GM23248 (cell line): ENCODE results near the gene TOR2A. TPM values are rescaled to one million over a fixed set of nuclear protein-coding genes. Genes with fewer than 3 reads are reported as not detected.

ENCODE experiments used
- DNase-seq: peaks from one replicate; pipeline ENCODE4 v3.0.0-alpha.2; 2015
- H2AFZ ChIP-seq: fragments of 200-600 bp; sonication (generic); 2 replicates; pipeline ENCODE4 v1.6.1; 2016; ENCODE audit warnings: antibody characterized with exemption
- H3F3A ChIP-seq: fragments of 200-600 bp; sonication (generic); 2 replicates; pipeline ENCODE4 v1.6.1; 2016; ENCODE audit warnings: mild to moderate bottlenecking, antibody characterized with exemption, mixed run types; ENCODE audit not compliant: insufficient read depth
- H3K27ac ChIP-seq: fragments of 200-600 bp; sonication (generic); 2 replicates; pipeline ENCODE4 v1.5.1; 2016; ENCODE audit warnings: mild to moderate bottlenecking
- H3K27me3 ChIP-seq: fragments of 200-600 bp; sonication (generic); replicated peaks from 2 replicates; pipeline ENCODE4 v1.6.1; 2016; ENCODE audit warnings: mild to moderate bottlenecking; ENCODE audit not compliant: insufficient read depth
- H3K36me3 ChIP-seq: fragments of 200-600 bp; sonication (generic); 2 replicates; pipeline ENCODE4 v1.6.1; 2016; ENCODE audit warnings: low read depth, mild to moderate bottlenecking
- H3K4me1 ChIP-seq: fragments of 200-600 bp; sonication (generic); 2 replicates; pipeline ENCODE4 v1.6.1; 2016; ENCODE audit warnings: mild to moderate bottlenecking; ENCODE audit not compliant: insufficient read depth
- H3K4me2 ChIP-seq: fragments of 200-600 bp; sonication (generic); one replicate; pipeline ENCODE4 v1.6.1; 2016; ENCODE audit warnings: mild to moderate bottlenecking; ENCODE audit not compliant: unreplicated experiment
- H3K4me3 ChIP-seq: fragments of 200-600 bp; sonication (generic); 2 replicates; pipeline ENCODE4 v1.5.1; 2016; ENCODE audit warnings: mild to moderate bottlenecking
- H3K79me2 ChIP-seq: fragments of 200-600 bp; sonication (generic); 2 replicates; pipeline ENCODE4 v1.6.1; 2016; ENCODE audit warnings: mild to moderate bottlenecking; ENCODE audit not compliant: insufficient read depth
- H3K9ac ChIP-seq: fragments of 200-600 bp; sonication (generic); 2 replicates; pipeline ENCODE4 v1.6.1; 2016; ENCODE audit warnings: mild to moderate bottlenecking
- H3K9me2 ChIP-seq: fragments of 200-600 bp; sonication (generic); 2 replicates; pipeline ENCODE4 v1.6.1; 2016; ENCODE audit warnings: mixed run types, mild to moderate bottlenecking, moderate library complexity; ENCODE audit not compliant: insufficient read depth
- H3K9me3 ChIP-seq: fragments of 200-600 bp; sonication (generic); one replicate; pipeline ENCODE4 v1.6.1; 2017; ENCODE audit warnings: low read depth
- H4K20me1 ChIP-seq: fragments of 200-600 bp; sonication (generic); 2 replicates; pipeline ENCODE4 v1.6.0; 2016; ENCODE audit not compliant: insufficient read depth
- EZH2 ChIP-seq: fragments of 200-600 bp; sonication (generic); IDR thresholded peaks from 2 replicates; pipeline ENCODE4 v1.6.1; 2018; ENCODE audit warnings: antibody characterized with exemption, mild to moderate bottlenecking; ENCODE audit not compliant: insufficient read depth, poor library complexity, severe bottlenecking
- EZH2phosphoT487 ChIP-seq: fragments of 200-600 bp; sonication (generic); IDR thresholded peaks from 2 replicates; pipeline ENCODE4 v1.6.1; 2018; ENCODE audit warnings: antibody characterized with exemption, moderate library complexity, mild to moderate bottlenecking, low read depth; ENCODE audit not compliant: insufficient read depth
- WGBS, 2 experiments: methylation state at CpG; one replicate each; pipeline ENCODE4 v1.1.6; 2015 to 2017; ENCODE audit warnings: low lambda C conversion rate in 2 of 2, low coverage in 1 of 2; ENCODE audit errors: missing lambda C conversion rate in 2 of 2; 5-methylcytosine and 5-hydroxymethylcytosine counted together
- in situ Hi-C: fragments of 300-500 bp; cut with MboI; formaldehyde crosslinking; loops from 2 replicates; pipeline ENCODE4 v1.15.0; 2020
- polyA plus RNA-seq: library from polyadenylated mRNA; unstranded; fragments of >200 nt; fragmentation: Nextera tagmentation; extraction: Ambion mirVana; gene quantifications from 2 replicates; pipeline ENCODE4 v1.2.1, GENCODE V29; 2016
- total RNA-seq: library from RNA; depleted of rRNA; stranded (reverse); fragments of >200 nt; shearing (Covaris generic); gene quantifications from 2 replicates; pipeline ENCODE4 v1.2.3, GENCODE V29; 2014

Gene TOR2A
- total and polyA plus RNA-seq, 2 experiments from 2014 or later: 9.0 to 9.2 TPM

DNA sequence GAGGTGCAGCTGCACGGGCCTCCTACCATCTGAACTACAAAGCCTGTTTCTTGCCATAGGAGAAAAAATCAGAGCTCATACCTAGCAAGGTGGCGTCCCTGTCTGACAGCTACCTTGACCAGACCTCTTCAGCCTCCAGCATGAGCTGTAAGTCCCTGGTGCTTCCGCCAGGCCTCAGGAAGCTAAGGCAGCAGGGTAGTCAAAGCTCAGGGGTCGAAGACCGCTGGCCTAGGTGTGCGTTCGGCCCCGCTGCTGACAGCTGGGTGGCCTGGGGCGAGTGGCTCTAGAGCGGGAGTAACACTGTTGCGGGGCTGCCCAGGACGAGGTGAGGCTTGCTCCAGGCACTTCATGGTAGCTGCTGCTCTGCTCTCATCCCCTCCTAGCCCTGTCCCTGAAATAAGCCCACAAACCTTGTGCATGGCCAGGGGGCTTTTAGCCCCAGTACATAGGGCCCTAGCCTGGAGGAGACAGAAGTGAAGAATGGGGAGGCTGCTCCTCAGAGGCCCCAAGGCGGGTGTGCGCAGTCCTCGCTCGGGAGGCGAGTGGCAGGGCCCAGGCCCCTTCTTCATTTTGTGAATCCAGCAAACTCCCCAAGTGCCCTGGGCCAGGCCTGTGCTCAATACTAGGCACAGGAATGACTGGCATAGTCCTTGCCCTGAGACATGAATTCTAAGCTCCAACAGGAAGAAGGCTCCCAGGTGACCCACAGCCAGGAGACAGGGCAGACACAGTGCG is 5.4 kb downstream of the TOR2A start:
- H3K27ac ChIP-seq: no peak overlapping the region
- in situ Hi-C loops: loop anchor here (10.0 kb wide), 1 partner anchor 135 kb away; no protein-coding TSS in a partner anchor
- no peak for TF ChIP-seq EZH2phosphoT487
- no peak for TF ChIP-seq EZH2

DNA sequence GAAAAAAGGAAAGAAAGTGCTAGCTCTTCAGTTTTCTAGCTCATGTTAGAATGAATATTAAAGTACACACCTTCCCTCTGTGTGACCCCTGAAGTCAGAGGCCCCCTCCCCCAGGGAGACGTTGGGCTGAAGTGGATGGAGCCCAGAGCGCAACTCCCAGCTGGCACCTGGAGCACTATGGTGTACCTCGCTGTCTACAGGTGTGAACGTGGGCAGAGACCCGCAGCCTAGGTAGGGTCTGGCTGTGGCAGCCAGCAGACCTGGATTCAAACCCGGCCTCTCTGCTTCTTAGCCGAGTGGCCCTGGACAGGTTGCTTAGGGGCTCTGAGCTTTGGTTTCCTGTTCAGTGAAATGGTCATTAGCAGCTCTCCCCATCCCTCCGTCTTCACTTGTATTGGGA is 6.3 kb downstream of the TOR2A start:
- Histone ChIP-seq H3K79me2 (0 out of 2 replicates have a peak, but pooled peaks cover 1% of the 10 kb centered on the region), H4K20me1 (no peaks in the 10 kb centered on the region), H3K4me3 (no peak overlapping the region), H3F3A (no peaks in the 10 kb centered on the region), H2AFZ (no peak overlapping the region), H3K9ac (no peak overlapping the region), H3K27ac (no peak overlapping the region), H3K36me3 (no peaks in the 10 kb centered on the region), H3K4me2 (no peak overlapping the region), H3K9me3 (no peaks in the 10 kb centered on the region), H3K9me2 (no peaks in the 10 kb centered on the region), H3K27me3 (no peaks in the 10 kb centered on the region), H3K4me1 (peaks cover 2% of the 10 kb centered on the region; the same call in 1 of the 2 replicates)
- in situ Hi-C loops: no loop called here
- TF ChIP-seq EZH2phosphoT487: no peak
- no peak for TF ChIP-seq EZH2
- 82 to 84% methylated on average over 8 of the region's 8 CpGs for WGBS, 2 experiments
- DNase-seq: no peak

More for the DNA sequence above, 5.4 kb downstream of the TOR2A start:
- no peak for DNase-seq
- Histone ChIP-seq H3K4me3 (no peak overlapping the region), H3F3A (no peaks in the 10 kb centered on the region), H2AFZ (no peak overlapping the region), H3K9me3 (no peaks in the 10 kb centered on the region), H3K79me2 (0 out of 2 replicates have a peak, but pooled peaks cover 7% of the 10 kb centered on the region), H4K20me1 (no peaks in the 10 kb centered on the region), H3K4me1 (peaks cover 7% of the 10 kb centered on the region; the same call in 1 of the 2 replicates), H3K36me3 (no peaks in the 10 kb centered on the region), H3K4me2 (no peak overlapping the region), H3K9ac (no peak overlapping the region), H3K9me2 (no peaks in the 10 kb centered on the region), H3K27me3 (no peaks in the 10 kb centered on the region)
- WGBS, 2 experiments: 88 to 91% methylated on average over 18 of the region's 18 CpGs

DNA sequence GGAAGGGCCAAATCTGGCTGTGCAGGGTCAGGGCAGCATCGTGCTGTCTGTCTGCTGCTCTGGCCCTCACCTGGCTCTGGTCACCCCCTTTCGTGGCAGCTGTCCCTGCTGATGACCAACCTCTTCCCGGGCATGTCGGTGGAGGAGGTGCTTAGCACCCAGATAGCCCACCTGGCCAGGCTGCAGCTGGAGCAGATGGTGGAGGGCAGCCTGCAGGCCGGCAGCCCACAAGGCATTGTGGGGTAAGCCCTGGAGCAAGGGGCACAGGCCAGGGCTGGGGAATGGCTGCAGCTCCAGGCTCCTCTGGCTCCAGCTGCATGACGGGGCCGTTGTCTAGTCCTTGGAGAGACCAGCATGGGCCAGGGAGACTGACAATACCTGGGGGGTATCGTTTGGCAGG is 8.2 kb downstream of the TOR2A start:
- no peak for DNase-seq
- Histone ChIP-seq H3K4me3 (no peak overlapping the region), H3K79me2 (no peaks in the 10 kb centered on the region), H3K9me3 (no peaks in the 10 kb centered on the region), H3K4me1 (peaks cover 10% of the 10 kb centered on the region), H3K4me2 (no peak overlapping the region), H3K9ac (no peak overlapping the region), H4K20me1 (no peaks in the 10 kb centered on the region), H3K36me3 (no peaks in the 10 kb centered on the region), H3K27me3 (no peaks in the 10 kb centered on the region), H3K27ac (no peak overlapping the region), H3F3A (peaks cover 9% of the 10 kb centered on the region; the same call in 1 of the 2 replicates), H2AFZ (no peak overlapping the region), H3K9me2 (no peaks in the 10 kb centered on the region)
- in situ Hi-C loops: no loop called here
- no peak for TF ChIP-seq EZH2
- no peak for TF ChIP-seq EZH2phosphoT487
- 68 to 73% methylated on average over 8 of the region's 8 CpGs for WGBS, 2 experiments

DNA sequence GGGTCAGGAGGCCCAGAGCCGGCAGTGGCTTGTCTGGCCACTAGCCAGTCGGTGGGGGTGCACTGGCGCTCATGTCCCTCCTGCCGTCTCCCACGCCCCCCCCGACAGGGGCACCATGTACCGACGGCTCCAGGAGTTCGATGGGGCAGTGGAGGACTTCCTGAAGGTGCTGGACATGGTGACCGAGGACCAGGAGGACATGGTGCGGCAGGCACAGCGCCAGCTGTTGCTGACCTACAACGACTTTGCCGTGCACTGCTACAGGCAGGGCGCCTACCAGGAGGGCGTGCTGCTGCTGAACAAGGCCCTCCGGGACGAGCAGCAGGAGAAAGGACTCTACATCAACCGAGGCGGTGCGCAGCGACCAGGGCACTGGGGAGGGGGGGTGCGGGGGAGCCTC is 11.1 kb downstream of the TOR2A start:
- Histone ChIP-seq H3K9me2 (no peaks in the 10 kb centered on the region), H2AFZ (no peak overlapping the region), H3K36me3 (no peaks in the 10 kb centered on the region), H3F3A (peaks cover 9% of the 10 kb centered on the region; the same call in 1 of the 2 replicates), H3K4me1 (peaks cover 14% of the 10 kb centered on the region), H3K4me2 (no peak overlapping the region), H3K79me2 (no peaks in the 10 kb centered on the region), H4K20me1 (no peaks in the 10 kb centered on the region), H3K9me3 (no peaks in the 10 kb centered on the region), H3K27ac (no peak overlapping the region), H3K27me3 (no peaks in the 10 kb centered on the region), H3K9ac (no peak overlapping the region), H3K4me3 (no peak overlapping the region)
- 29 to 31% methylated on average over 21 to 23 of the region's 23 CpGs for WGBS, 2 experiments
- no peak for TF ChIP-seq EZH2
- TF ChIP-seq EZH2phosphoT487: no peak
- in situ Hi-C loops: no loop called here
- no peak for DNase-seq
